NB4 (cell line): ENCODE results near the gene ADAMTS2.

Source experiments
- MYC ChIP-seq: IDR thresholded peaks from 2 replicates; pipeline ENCODE4 v1.6.1; 2011; ENCODE audit warnings: low read depth, low read length
- POLR2A ChIP-seq: IDR thresholded peaks from 2 replicates; pipeline ENCODE4 v1.6.1; 2011; ENCODE audit warnings: mild to moderate bottlenecking; ENCODE audit not compliant: insufficient read length; ENCODE audit errors: extremely low read depth
- TF ChIP-seq, protein P1 (sequence below): IDR thresholded peaks from one replicate; pipeline ENCODE4 v1.5.1; 2012; ENCODE audit warnings: low read depth, low read length
- TF ChIP-seq, protein P2 (sequence below): IDR thresholded peaks from 2 replicates; pipeline ENCODE4 v1.6.1; 2011; ENCODE audit warnings: low read depth, low read length

DNA sequence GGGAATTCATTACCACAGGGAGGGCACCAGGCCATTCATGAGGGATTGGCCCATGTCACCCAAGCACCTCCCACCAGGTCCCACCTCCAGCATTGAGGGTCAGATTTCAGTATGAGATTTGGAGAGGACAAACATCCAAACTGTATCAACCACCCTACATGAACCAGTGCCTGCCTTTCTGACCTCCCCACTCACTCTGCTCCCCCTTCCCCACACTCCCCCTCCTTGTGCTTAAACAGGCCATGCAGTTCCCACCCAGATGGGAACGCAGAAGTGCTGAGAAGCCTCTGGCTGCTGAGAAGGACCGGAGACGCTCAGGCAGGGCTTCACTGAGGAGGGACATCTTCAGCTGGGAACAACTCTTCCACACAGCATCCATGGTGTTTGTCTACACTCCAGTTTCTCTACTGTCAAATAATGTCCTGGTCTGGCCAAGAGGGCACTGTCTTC, 30.0 kb upstream of the ADAMTS2 start:
- TF ChIP-seq POLR2A (no peak), MYC (no peak)
- TF ChIP-seq, protein P1, sequence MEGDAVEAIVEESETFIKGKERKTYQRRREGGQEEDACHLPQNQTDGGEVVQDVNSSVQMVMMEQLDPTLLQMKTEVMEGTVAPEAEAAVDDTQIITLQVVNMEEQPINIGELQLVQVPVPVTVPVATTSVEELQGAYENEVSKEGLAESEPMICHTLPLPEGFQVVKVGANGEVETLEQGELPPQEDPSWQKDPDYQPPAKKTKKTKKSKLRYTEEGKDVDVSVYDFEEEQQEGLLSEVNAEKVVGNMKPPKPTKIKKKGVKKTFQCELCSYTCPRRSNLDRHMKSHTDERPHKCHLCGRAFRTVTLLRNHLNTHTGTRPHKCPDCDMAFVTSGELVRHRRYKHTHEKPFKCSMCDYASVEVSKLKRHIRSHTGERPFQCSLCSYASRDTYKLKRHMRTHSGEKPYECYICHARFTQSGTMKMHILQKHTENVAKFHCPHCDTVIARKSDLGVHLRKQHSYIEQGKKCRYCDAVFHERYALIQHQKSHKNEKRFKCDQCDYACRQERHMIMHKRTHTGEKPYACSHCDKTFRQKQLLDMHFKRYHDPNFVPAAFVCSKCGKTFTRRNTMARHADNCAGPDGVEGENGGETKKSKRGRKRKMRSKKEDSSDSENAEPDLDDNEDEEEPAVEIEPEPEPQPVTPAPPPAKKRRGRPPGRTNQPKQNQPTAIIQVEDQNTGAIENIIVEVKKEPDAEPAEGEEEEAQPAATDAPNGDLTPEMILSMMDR: no peak
- TF ChIP-seq, protein P2, sequence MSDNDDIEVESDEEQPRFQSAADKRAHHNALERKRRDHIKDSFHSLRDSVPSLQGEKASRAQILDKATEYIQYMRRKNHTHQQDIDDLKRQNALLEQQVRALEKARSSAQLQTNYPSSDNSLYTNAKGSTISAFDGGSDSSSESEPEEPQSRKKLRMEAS: no peak
